ENCODE data around the gene VWA2.

The VWA2 gene

DNA sequence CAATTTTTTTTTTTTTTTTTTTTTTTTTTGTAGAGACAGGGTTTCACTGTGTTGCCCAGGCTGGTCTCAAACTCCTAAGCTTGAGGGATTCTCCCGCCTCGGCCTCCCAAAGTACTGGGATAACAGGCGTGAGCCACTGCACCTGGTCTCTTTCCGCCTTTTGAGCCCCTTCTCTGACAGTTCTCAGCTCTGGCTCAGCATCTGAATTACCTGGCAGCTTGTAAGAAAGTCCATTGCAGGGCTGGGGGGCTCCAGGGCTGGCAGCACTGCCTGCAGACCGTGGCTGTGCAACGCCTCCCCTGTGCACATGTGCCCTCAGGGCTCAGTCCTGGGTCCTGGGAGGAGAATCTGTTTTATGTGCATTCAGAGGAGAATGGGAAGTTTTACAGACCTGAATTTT lies 37.6 kb downstream of the VWA2 start:
- DNase-seq = no peak

GRCh38 chr10:114278140-114278883 lies 39.3 kb downstream of the VWA2 start:
- no peak for DNase-seq

DNA sequence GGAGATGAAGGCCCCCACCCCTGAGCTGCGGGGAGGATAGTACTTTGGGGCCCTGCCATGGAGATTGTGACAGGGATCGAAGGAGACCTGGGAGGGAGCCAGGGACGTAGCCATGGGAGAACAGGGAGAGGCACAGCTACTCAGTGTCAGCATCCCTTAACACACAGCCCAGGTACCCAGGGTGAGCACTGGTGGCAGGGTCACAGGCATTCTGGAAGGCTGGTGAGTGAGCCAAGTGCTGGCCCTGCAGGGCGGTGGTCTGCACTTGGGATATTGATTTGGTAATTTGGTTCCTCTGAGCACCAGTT lies 39.8 kb downstream of the VWA2 start:
- no peak for DNase-seq

DNA sequence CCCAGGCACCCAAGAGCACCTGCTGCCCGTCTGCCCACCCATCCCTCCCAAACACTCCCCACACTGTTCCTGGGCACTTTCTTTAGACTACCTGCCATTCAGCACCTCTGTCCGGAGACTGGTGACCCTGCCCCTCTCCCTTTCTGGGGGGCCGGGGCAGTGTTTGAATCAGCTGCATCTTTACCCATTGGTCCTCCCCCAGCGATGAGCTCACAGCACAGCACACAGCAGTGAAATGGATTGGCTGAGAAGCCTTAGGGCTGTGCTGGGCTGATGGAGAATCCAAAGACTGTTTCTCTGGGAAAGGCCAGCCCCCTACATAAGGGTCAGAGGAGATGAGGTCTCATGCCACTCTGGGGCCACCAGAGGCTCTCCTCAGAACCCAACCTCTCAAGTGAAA lies 40.2 kb downstream of the VWA2 start:
- no peak for DNase-seq

GRCh38 chr10:114279901-114280644 lies 41.0 kb downstream of the VWA2 start:
- no peak for DNase-seq

- DNase-seq = no peak
Measured at GRCh38 chr10:114281006-114281405, 42.0 kb downstream of the VWA2 start.

DNA sequence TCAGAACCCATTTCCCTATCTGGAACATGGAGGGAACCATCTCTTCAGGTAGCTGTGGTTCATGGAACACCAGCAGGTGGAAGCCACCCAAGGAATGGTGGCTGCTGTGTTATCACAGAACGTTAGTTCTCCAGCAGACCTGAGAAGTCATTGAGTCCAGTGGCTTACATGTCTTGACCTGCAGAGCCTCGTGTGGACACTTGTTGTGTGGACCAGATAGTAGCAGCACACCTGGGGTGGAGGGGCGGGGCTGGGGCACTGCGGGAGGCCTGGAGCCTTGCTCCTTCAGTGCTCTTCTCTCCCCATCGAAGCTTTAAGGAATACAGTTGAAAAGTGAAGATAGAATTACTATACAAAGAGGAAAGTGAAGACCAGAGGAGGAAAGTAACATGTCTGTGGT lies 42.4 kb downstream of the VWA2 start:
- no peak for DNase-seq

DNA sequence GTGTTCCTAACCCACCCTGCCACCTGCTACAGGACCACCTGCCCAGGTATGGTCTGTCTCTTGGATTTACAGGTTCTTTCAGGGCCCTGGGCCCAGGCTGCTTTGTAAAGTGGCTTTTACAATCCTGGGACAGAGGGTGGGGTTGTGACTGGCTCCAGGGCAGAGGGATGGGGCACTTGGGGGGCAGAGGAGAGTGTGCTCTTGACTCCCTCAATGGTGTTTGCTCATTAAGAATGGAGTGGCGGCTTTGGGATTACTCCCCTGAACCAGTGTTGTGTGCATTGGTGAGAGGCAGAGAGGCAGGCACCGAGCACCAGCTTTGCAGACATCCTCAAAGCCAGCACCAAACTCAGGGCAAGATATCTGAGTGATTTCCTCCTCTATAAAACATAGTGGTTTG lies 43.5 kb downstream of the VWA2 start:
- DNase-seq = no peak

- DNase-seq = no peak
Measured at GRCh38 chr10:114283091-114283490, 44.0 kb downstream of the VWA2 start.

DNA sequence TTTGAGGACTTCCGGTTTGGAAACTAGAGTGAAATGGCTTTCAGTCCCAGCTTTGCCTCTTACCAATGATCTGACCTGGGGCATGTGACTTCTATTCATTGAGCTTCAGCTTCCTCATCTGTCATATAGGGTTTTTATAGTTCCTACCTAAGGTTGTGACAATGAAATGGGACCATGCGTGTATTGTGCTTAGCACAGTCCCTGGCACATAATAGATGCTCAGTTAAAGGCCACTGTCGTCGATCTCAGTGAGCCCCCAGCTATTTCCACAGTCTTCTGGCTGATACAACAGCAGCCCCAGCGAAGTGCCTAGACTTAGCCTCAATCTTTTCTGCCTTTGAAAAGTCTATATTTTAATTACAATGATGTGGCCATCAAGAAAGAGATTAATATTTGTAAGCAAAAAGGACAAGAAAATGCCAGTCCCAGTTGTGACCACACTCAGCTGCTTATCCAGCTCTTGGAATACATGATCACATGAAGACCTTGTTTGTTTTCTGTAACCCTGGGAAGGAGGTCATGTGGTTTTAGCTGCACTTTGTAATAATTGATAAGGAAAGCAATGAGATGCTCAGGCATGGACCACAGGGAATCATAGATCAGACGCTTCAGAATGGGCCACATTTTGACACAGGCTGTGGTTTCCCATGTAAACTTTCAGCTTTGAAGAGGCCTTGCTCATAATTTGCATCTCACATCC lies 44.6 kb downstream of the VWA2 start:
- no peak for DNase-seq

GRCh38 chr10:114284346-114285071 lies 45.5 kb downstream of the VWA2 start:
- no peak for DNase-seq

DNA sequence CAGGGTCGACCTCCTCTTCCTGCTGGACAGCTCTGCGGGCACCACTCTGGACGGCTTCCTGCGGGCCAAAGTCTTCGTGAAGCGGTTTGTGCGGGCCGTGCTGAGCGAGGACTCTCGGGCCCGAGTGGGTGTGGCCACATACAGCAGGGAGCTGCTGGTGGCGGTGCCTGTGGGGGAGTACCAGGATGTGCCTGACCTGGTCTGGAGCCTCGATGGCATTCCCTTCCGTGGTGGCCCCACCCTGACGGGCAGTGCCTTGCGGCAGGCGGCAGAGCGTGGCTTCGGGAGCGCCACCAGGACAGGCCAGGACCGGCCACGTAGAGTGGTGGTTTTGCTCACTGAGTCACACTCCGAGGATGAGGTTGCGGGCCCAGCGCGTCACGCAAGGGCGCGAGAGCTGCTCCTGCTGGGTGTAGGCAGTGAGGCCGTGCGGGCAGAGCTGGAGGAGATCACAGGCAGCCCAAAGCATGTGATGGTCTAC lies 46.9 kb downstream of the VWA2 start:
- no peak for DNase-seq

DNA sequence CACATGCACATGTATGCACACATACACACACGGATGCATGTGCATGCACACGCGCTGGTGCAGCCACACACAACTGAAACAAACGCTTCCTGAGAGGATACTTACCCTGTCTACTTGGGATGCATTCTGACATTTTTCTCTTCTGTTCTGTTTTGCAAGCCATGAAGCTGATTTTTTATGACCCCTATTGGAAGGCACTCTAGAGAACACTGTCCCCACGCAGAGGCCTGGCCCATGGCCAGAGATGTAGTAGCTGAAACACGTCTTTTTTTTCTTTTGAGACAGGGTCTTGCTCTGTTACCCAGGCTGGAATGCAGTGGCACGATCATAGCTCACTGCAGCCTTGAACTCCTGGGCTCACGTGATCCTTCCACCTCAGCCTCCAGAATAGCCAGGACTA lies 47.9 kb downstream of the VWA2 start:
- DNase-seq = no peak

- DNase-seq = no peak
Measured at GRCh38 chr10:114288424-114289095, 49.5 kb downstream of the VWA2 start.

DNA sequence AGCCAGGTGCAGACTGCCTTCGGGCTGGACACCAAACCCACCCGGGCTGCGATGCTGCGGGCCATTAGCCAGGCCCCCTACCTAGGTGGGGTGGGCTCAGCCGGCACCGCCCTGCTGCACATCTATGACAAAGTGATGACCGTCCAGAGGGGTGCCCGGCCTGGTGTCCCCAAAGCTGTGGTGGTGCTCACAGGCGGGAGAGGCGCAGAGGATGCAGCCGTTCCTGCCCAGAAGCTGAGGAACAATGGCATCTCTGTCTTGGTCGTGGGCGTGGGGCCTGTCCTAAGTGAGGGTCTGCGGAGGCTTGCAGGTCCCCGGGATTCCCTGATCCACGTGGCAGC lies 50.0 kb downstream of the VWA2 start:
- DNase-seq = no peak

DNA sequence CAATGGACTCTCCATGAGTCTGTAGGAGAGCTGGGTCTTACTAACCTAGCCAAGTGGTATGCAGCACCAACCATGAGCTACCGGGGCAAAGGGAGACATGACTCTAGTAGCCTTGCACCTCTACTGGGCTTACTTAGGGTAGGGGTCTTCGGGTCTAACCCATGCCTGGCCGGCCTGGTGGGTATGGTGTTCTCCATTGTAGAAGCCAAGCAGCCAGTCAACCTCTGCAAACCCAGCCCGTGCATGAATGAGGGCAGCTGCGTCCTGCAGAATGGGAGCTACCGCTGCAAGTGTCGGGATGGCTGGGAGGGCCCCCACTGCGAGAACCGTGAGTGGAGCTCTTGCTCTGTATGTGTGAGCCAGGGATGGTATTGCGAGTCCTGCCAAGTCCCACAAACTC lies 51.0 kb downstream of the VWA2 start:
- DNase-seq = no peak

DNA sequence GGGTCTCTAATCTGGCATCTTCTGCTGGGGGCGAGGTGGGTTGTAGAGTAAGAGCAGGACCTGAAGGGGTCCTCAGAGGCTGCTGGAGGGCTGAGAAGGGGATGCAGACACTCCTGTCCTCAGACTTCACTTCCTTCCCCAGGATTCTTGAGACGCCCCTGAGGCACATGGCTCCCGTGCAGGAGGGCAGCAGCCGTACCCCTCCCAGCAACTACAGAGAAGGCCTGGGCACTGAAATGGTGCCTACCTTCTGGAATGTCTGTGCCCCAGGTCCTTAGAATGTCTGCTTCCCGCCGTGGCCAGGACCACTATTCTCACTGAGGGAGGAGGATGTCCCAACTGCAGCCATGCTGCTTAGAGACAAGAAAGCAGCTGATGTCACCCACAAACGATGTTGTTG lies 52.0 kb downstream of the VWA2 start:
- DNase-seq = no peak

DNA sequence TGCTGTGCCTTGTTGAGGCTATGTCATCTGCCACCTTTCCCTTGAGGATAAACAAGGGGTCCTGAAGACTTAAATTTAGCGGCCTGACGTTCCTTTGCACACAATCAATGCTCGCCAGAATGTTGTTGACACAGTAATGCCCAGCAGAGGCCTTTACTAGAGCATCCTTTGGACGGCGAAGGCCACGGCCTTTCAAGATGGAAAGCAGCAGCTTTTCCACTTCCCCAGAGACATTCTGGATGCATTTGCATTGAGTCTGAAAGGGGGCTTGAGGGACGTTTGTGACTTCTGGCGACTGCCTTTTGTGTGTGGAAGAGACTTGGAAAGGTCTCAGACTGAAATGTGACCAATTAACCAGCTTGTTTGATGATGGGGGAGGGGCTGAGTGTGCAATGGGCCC lies 52.5 kb downstream of the VWA2 start:
- no peak for DNase-seq

DNA sequence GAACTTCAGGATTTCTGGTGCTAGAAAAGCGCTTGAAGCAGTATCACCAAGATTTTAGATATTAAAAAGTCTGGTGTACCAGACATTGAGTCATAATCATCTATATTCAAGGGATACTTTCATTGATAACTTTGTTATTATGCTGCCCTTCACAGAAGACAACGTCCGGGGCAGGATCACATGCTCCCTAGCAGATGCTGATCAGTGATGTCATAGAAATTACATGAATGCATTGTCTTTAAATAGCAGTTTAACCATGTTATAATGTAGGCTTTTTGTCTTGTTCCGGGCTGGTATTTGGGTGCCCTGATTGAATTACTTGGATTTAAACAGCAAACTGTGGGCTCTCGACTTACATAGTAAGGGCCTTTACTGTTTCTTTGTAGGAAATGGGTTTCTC lies 54.0 kb downstream of the VWA2 start:
- no peak for DNase-seq

- no peak for DNase-seq
Measured at GRCh38 chr10:114294549-114294948, 55.5 kb downstream of the VWA2 start.

- no peak for DNase-seq
Measured at GRCh38 chr10:114295393-114295792, 56.3 kb downstream of the VWA2 start.

GRCh38 chr10:114297136-114297705 lies 58.2 kb downstream of the VWA2 start:
- DNase-seq = no peak
